Calu3 (cell line): ENCODE results near the gene ANKRD40. TPM values are rescaled to one million over a fixed set of nuclear protein-coding genes. Genes with fewer than 3 reads are reported as not detected.
A peak's percentile ranks its signal among the peaks of the same experiment; 100 is the strongest.

Experiments
- BruUV-seq: library from RNA; stranded (reverse); fragments of 400-500 nt; replicated peaks from 2 replicates; lab custom pipeline; 2021; lab: Mats Ljungman, UMichigan
- CTCF ChIA-PET: fragments of 300-600 bp; sonication (Branson Sonifier 250); formaldehyde crosslinking; loops from one replicate; lab custom pipeline; 2022; ENCODE audit warnings: antibody characterized with exemption; lab: Charles Lee
- DNase-seq: peaks from one replicate; pipeline ENCODE4 v3.0.0; 2022
- H3K27ac Mint-ChIP-seq: one replicate; pipeline ENCODE4 v1.8.0; 2022; ENCODE audit warnings: mixed read lengths; ENCODE audit not compliant: unreplicated experiment
- H3K27me3 Mint-ChIP-seq: one replicate; pipeline ENCODE4 v1.8.0; 2022; ENCODE audit warnings: mixed read lengths; ENCODE audit not compliant: unreplicated experiment
- H3K36me3 Mint-ChIP-seq: one replicate; pipeline ENCODE4 v1.8.0; 2022; ENCODE audit warnings: mild to moderate bottlenecking, moderate library complexity, mixed read lengths; ENCODE audit not compliant: insufficient read depth, unreplicated experiment
- H3K4me1 Mint-ChIP-seq: one replicate; pipeline ENCODE4 v1.8.0; 2022; ENCODE audit warnings: mild to moderate bottlenecking, low read depth, mixed read lengths; ENCODE audit not compliant: unreplicated experiment
- H3K4me3 Mint-ChIP-seq: one replicate; pipeline ENCODE4 v1.8.0; 2022; ENCODE audit warnings: mild to moderate bottlenecking, low read depth, moderate library complexity, mixed read lengths; ENCODE audit not compliant: unreplicated experiment
- H3K9me3 Mint-ChIP-seq: one replicate; pipeline ENCODE4 v1.8.0; 2022; ENCODE audit warnings: low read depth, mixed read lengths; ENCODE audit not compliant: unreplicated experiment
- intact Hi-C: fragments of 100-400 bp; cut with micrococcal nuclease; formaldehyde crosslinking; loops from one replicate; pipeline ENCODE4 v1.10.0; 2022; ENCODE audit not compliant: unreplicated experiment
- total RNA-seq: library from RNA; stranded (reverse); gene quantifications from 2 replicates; pipeline ENCODE4 v1.2.3, GENCODE V29; 2022
- TF ChIP-seq, protein P1 (sequence below): fragments of 200-600 bp; IDR thresholded peaks from one replicate; pipeline ENCODE4 v1.8.0; 2022; ENCODE audit warnings: antibody characterized with exemption; ENCODE audit not compliant: unreplicated experiment

The ANKRD40 gene
- total RNA-seq, 1 experiment from 2014 or later = 68.5 TPM

DNA sequence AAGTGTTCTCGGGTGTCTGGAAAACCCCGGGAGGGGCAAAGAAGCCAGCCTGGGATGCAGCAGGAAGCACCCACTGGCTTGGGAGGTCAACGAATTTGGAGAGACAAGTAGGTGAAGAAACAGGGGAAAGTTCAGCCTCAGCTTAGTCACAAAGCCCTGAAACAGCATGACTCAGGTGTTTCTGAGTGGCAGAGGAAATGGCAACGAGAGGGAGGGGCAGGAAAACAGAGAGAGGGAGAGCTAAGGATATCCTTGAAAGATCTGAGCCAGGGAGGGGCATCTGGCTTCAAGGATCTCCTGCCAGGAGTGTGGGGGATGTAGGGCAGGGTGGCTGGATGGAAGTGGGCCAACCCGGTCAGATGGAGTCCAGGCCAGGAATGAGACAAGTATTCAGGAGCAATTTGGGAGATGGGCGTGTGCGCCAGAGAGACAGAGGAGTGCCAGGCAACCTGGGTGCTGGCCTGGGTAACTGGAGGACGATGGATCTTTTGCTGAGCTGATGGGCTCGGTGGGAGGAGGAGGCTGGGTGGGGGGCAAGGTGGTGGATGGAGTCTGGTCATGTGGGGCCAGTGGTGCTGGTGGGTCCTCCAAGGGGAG is 45.8 kb downstream of the ANKRD40 start:
- no TSS peak for BruUV-seq
- CTCF ChIA-PET = interaction anchor here (0.6 to 3.2 kb wide), 15 partner anchors 9 to 182 kb away, joined by 3 to 29 read pairs (median 4); no protein-coding TSS in a partner anchor
- Mint-ChIP-seq H3K4me1 (peaks cover 49% of the 10 kb centered on the region), H3K36me3 (peaks cover 27% of the 10 kb centered on the region), H3K4me3 (peak overlapping the region; percentile 29), H3K27ac (peak overlapping the region; percentile 86), H3K27me3 (no peaks in the 10 kb centered on the region), H3K9me3 (no peaks in the 10 kb centered on the region)
- intact Hi-C loops = loop anchor here (2.0 kb wide), 1 partner anchor 31 kb away; no protein-coding TSS in a partner anchor
- TF ChIP-seq, protein P1, sequence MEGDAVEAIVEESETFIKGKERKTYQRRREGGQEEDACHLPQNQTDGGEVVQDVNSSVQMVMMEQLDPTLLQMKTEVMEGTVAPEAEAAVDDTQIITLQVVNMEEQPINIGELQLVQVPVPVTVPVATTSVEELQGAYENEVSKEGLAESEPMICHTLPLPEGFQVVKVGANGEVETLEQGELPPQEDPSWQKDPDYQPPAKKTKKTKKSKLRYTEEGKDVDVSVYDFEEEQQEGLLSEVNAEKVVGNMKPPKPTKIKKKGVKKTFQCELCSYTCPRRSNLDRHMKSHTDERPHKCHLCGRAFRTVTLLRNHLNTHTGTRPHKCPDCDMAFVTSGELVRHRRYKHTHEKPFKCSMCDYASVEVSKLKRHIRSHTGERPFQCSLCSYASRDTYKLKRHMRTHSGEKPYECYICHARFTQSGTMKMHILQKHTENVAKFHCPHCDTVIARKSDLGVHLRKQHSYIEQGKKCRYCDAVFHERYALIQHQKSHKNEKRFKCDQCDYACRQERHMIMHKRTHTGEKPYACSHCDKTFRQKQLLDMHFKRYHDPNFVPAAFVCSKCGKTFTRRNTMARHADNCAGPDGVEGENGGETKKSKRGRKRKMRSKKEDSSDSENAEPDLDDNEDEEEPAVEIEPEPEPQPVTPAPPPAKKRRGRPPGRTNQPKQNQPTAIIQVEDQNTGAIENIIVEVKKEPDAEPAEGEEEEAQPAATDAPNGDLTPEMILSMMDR = no peak
- DNase-seq = peak; percentile 86

- DNase-seq = no peak
- H3K4me3 Mint-ChIP-seq = peak overlapping the region; percentile 29
- H3K9me3 Mint-ChIP-seq = no peaks in the 10 kb centered on the region
- CTCF ChIA-PET = interaction anchor here (0.6 to 3.2 kb wide), 10 partner anchors 9 to 253 kb away, joined by 3 to 29 read pairs (median 4); no protein-coding TSS in a partner anchor
- peak overlapping the region; percentile 86 for H3K27ac Mint-ChIP-seq
- intact Hi-C loops = loop anchor here (2.0 kb wide), 1 partner anchor 31 kb away; no protein-coding TSS in a partner anchor
- no peaks in the 10 kb centered on the region for H3K27me3 Mint-ChIP-seq
- no TSS peak for BruUV-seq
- TF ChIP-seq, protein P1 = no peak
- H3K36me3 Mint-ChIP-seq = peaks cover 26% of the 10 kb centered on the region
- peaks cover 43% of the 10 kb centered on the region for H3K4me1 Mint-ChIP-seq
Observed at GRCh38 chr17:50661348-50661747, 46.4 kb downstream of the ANKRD40 start.

GRCh38 chr17:50660887-50661345 is 46.8 kb downstream of the ANKRD40 start:
- Mint-ChIP-seq H3K4me3 (peak overlapping the region; percentile 3), H3K4me1 (peaks cover 42% of the 10 kb centered on the region), H3K27me3 (no peaks in the 10 kb centered on the region), H3K36me3 (peaks cover 26% of the 10 kb centered on the region), H3K27ac (peak overlapping the region; percentile 86), H3K9me3 (no peaks in the 10 kb centered on the region)
- no peak for DNase-seq
- intact Hi-C loops = loop anchor here (2.0 kb wide), 1 partner anchor 32 kb away; no protein-coding TSS in a partner anchor
- no TSS peak for BruUV-seq
- TF ChIP-seq, protein P1 = no peak
- CTCF ChIA-PET = interaction anchor here (0.6 to 3.2 kb wide), 11 partner anchors 10 to 263 kb away, joined by 3 to 29 read pairs (median 4); no protein-coding TSS in a partner anchor

DNA sequence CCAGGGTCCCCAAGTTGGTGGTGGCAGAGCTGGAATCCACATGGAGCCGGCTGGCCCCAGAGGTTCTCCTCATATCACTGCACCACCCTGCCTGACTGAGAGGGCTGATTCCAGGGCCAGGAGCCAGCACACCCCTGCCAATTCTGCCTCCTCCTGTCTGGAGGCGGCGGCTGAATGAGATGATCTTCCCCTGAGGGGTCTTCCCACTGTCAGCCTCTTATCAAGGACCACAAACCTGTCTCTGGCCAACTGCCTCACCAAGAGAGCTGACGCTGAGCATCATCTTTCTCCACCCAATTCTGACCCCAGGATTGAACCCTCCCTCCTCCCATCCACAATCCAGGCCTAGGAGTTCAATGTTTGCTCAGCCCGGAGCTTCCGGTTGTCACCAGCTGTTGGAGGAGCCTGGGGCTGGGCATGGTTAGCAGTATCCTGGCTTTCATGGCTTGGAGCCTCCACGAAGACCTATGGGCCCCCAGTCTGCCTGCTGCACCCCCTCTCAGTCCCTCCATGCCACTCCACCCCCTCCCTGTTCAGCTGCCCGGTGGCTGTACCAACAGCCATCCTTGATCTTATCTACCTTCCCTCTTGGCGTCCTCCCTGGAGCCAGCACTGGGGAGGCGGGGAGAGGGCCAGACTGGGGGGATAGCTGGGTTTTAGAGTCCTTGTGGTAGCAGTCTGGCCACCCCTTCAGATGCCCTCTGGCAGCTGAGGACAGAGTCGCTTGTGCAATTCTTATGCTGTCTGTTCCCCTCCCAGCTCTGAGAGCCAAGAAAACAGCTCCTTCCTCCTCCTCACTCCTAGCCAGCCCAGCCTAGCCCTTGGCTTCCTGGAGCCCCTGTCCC is 47.5 kb downstream of the ANKRD40 start:
- BruUV-seq = no TSS peak
- intact Hi-C loops = loop anchor here (2.0 kb wide), 1 partner anchor 33 kb away; no protein-coding TSS in a partner anchor
- peaks cover 26% of the 10 kb centered on the region for H3K36me3 Mint-ChIP-seq
- peaks cover 42% of the 10 kb centered on the region for H3K4me1 Mint-ChIP-seq
- no peak overlapping the region for H3K4me3 Mint-ChIP-seq
- TF ChIP-seq, protein P1 = no peak
- CTCF ChIA-PET = interaction anchor here (0.6 to 3.2 kb wide), 11 partner anchors 10 to 262 kb away, joined by 3 to 29 read pairs (median 4); no protein-coding TSS in a partner anchor
- H3K27ac Mint-ChIP-seq = peak overlapping the region; percentile 86
- DNase-seq = no peak
- no peaks in the 10 kb centered on the region for H3K27me3 Mint-ChIP-seq
- H3K9me3 Mint-ChIP-seq = no peaks in the 10 kb centered on the region
